ENCODE measurements around the gene MYO9A.

- TF ChIP-seq CTCF (conservative IDR thresholded peaks at IDR 0.05; ENCODE audit: low read depth, low read length) (no peak), EZH2 (IDR thresholded peaks at IDR 0.05; ENCODE audit: borderline replicate concordance, low read depth, low read length, poor library complexity, severe bottlenecking) (no peak)
These were observed 177.9 kb downstream of the MYO9A start for GRCh38 chr15:71939981-71940588.
